Stimulated activated CD4-positive, alpha-beta T cell treated with anti-CD3 and anti-CD28 coated beads, Interleukin-2, amount 100 ng/mL, for 4 hours (primary cell): ENCODE results near the gene HK2.
"Not testable (repeated sequence)": the region's sequence is repeated elsewhere in the genome, so short reads cannot be mapped to it uniquely, and the experiment has no call there.

Experiments used
- DNase-seq: peaks from one replicate; pipeline ENCODE4 v3.0.0-alpha.2; 2020; ENCODE audit warnings: low read depth

HK2 gene

GRCh38 chr2:74895001-74895400, 61.1 kb downstream of the HK2 start:
- DNase-seq = no peak

- DNase-seq = no peak
These were observed 62.3 kb downstream of the HK2 start for GRCh38 chr2:74896232-74896631.

GRCh38 chr2:74900225-74900624, 66.3 kb downstream of the HK2 start:
- not testable (repeated sequence) for DNase-seq

- DNase-seq = no peak
These were observed 68.4 kb downstream of the HK2 start for GRCh38 chr2:74902281-74902860.

GRCh38 chr2:74906395-74906794, 72.5 kb downstream of the HK2 start:
- no peak for DNase-seq

- DNase-seq = not testable (repeated sequence)
These were observed 73.6 kb downstream of the HK2 start for GRCh38 chr2:74907560-74907959.

- DNase-seq = no peak
These were observed 75.0 kb downstream of the HK2 start for GRCh38 chr2:74908748-74909444.

- no peak for DNase-seq
These were observed 76.3 kb downstream of the HK2 start for GRCh38 chr2:74910245-74910644.

GRCh38 chr2:74911061-74911460, 77.1 kb downstream of the HK2 start:
- DNase-seq = no peak

GRCh38 chr2:74915743-74916142, 81.8 kb downstream of the HK2 start:
- DNase-seq = no peak

GRCh38 chr2:74916394-74916793, 82.5 kb downstream of the HK2 start:
- no peak for DNase-seq

GRCh38 chr2:74917702-74918619, 84.0 kb downstream of the HK2 start:
- DNase-seq = no peak

GRCh38 chr2:74919827-74920226, 85.9 kb downstream of the HK2 start:
- DNase-seq = peak; percentile 52

- no peak for DNase-seq
These were observed 87.4 kb downstream of the HK2 start for GRCh38 chr2:74921236-74921736.

GRCh38 chr2:74922592-74923227, 88.8 kb downstream of the HK2 start:
- no peak for DNase-seq

- DNase-seq = no peak
These were observed 90.7 kb downstream of the HK2 start for GRCh38 chr2:74924463-74925265.

GRCh38 chr2:74925361-74925786, 91.4 kb downstream of the HK2 start:
- DNase-seq = no peak

- no peak for DNase-seq
These were observed 93.7 kb downstream of the HK2 start for GRCh38 chr2:74927621-74928020.

- DNase-seq = no peak
These were observed 97.0 kb downstream of the HK2 start for GRCh38 chr2:74930811-74931486.

GRCh38 chr2:74931940-74932339, 98.0 kb downstream of the HK2 start:
- DNase-seq = no peak

GRCh38 chr2:74935975-74936391, 102.1 kb downstream of the HK2 start:
- DNase-seq = no peak
